ENCODE measurements around the gene WDR82.

WDR82 gene

DNA sequence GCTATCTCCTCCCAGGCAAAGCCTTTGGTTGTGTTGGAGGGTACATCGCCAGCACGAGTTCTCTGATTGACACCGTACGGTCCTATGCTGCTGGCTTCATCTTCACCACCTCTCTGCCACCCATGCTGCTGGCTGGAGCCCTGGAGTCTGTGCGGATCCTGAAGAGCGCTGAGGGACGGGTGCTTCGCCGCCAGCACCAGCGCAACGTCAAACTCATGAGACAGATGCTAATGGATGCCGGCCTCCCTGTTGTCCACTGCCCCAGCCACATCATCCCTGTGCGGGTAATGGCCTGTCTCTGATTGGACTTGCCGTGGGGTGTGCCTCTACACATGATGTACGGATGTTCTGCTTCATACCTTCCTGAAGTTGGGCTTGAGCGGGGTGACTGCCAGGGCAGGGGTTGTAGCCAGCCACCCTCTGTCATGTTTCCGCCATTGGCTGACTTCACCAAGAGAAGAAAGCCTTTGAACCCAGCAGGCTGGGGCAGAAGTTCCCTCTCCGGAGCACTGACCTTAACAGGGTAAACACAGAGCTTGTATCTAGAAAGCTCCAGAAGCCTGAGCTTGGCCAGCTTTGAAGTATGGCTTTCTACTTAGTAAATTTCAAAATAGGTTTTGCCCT, 67.1 kb downstream of the WDR82 start:
- in situ Hi-C loops (cut with MboI; ENCODE audit: low sequenced_read_pairs) = no loop called here

GRCh38 chr3:52210550-52211046, 67.9 kb downstream of the WDR82 start:
- in situ Hi-C loops (cut with MboI; ENCODE audit: low sequenced_read_pairs) = no loop called here

- in situ Hi-C loops (cut with MboI; ENCODE audit: low sequenced_read_pairs) = no loop called here
Observed at GRCh38 chr3:52210037-52210436, 68.4 kb downstream of the WDR82 start.

GRCh38 chr3:52208556-52208955, 69.9 kb downstream of the WDR82 start:
- in situ Hi-C loops (cut with MboI; ENCODE audit: low sequenced_read_pairs) = no loop called here

- in situ Hi-C loops (cut with MboI; ENCODE audit: low sequenced_read_pairs) = no loop called here
Observed at GRCh38 chr3:52205727-52206372, 72.6 kb downstream of the WDR82 start.

Measured in HL-60/S4 treated with retinoic acid at 250 ng/mL for 4 days and 3 days (cell line).